Breast epithelium (tissue), 4 donors: ENCODE data around the gene NAXE. TPM values are rescaled to one million over a fixed set of nuclear protein-coding genes. Genes with fewer than 3 reads are reported as not detected.
"Not testable (repeated sequence)": the region's sequence is repeated elsewhere in the genome, so short reads cannot be mapped to it uniquely, and the experiment has no call there.

Experiments
- DNase-seq, 2 donors: peaks; one replicate each; pipeline ENCODE4 v3.0.0-alpha.2; 2019; ENCODE audit warnings: low spot score in 2 of 2
- H3K27ac ChIP-seq, 2 donors: fragments of 200-600 bp; sonication (generic) in 1 of 2; one replicate each; pipeline ENCODE4 v1.5.1; 2016 to 2019; ENCODE audit warnings: mild to moderate bottlenecking in 1 of 2
- H3K27me3 ChIP-seq, 2 donors: fragments of 200-600 bp; sonication (generic) in 1 of 2; one replicate each; pipeline versions ENCODE4 v1.5.1 to v1.6.0; 2017 to 2019; ENCODE audit warnings: control low read depth in 1 of 2, mild to moderate bottlenecking in 1 of 2
- H3K36me3 ChIP-seq: fragments of 200-600 bp; one replicate; pipeline ENCODE4 v1.5.1; 2019
- H3K4me1 ChIP-seq, 2 donors: fragments of 200-600 bp; sonication (generic); one replicate each; pipeline ENCODE4 v1.5.1; 2016 to 2019; ENCODE audit warnings: control low read depth in 1 of 2
- H3K4me3 ChIP-seq, 3 donors: fragments of 200-600 bp; sonication (generic); 1 replicate in 2 of 3; 2 replicates in 1 of 3; pipeline ENCODE4 v1.5.1; 2016 to 2019; ENCODE audit warnings: mild to moderate bottlenecking in 3 of 3, moderate library complexity in 2 of 3
- H3K9me3 ChIP-seq, 2 donors: fragments of 200-600 bp; sonication (generic) in 1 of 2; one replicate each; pipeline ENCODE4 v1.5.1; 2016 to 2019; ENCODE audit warnings: control low read depth in 1 of 2
- POLR2A ChIP-seq: fragments of 450-650 bp; IDR thresholded peaks from one replicate; pipeline ENCODE4 v1.6.1; 2016; ENCODE audit warnings: antibody characterized with exemption, mild to moderate bottlenecking, moderate library complexity
- POLR2AphosphoS5 ChIP-seq, 3 donors: sonication (generic); formaldehyde crosslinking; IDR thresholded peaks; one replicate each; pipeline ENCODE4 v1.6.1; 2017; ENCODE audit warnings: antibody characterized with exemption in 3 of 3
- intact Hi-C: fragments of 100-400 bp; cut with DNase I; formaldehyde crosslinking; loops from one replicate; pipeline ENCODE4 v1.15.1; 2023; ENCODE audit warnings: low total_unique reads
- total RNA-seq, 3 donors: library from RNA; depleted of rRNA; stranded (reverse); fragments of >200 nt; gene quantifications; one replicate each; pipeline ENCODE4 v1.1.0, GENCODE V29; 2016
- TF ChIP-seq, protein P1 (sequence below), 3 donors: fragments of 450-650 bp; IDR thresholded peaks; one replicate each; pipeline ENCODE4 v1.5.1; 2016 to 2017; ENCODE audit warnings: antibody characterized with exemption in 3 of 3, mild to moderate bottlenecking in 3 of 3, moderate library complexity in 3 of 3

The NAXE gene
- total RNA-seq, 3 donors from 2014 or later: 70.4 to 90.5 (median 75.5) TPM

DNA sequence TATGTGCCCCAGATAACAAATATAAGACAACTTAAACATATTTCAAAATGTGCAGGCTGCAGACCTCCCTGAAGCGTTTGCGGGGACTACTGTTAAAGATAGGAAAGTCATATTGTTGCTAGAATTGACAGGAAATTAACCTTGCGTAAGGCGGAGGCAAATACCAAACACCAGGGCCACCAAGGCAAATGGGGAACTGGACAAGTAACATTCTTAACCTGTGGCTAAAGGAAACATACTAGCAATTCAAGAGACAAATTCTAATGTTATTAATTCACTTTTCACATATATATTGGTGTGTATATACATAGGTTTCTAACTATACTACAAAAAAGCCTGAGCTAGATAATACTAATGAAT is 34.5 kb downstream of the NAXE start:
- H3K4me3 ChIP-seq: peak overlapping the region in 1 of 3 donors; percentile 71
- no peak for TF ChIP-seq POLR2A
- TF ChIP-seq, protein P1, sequence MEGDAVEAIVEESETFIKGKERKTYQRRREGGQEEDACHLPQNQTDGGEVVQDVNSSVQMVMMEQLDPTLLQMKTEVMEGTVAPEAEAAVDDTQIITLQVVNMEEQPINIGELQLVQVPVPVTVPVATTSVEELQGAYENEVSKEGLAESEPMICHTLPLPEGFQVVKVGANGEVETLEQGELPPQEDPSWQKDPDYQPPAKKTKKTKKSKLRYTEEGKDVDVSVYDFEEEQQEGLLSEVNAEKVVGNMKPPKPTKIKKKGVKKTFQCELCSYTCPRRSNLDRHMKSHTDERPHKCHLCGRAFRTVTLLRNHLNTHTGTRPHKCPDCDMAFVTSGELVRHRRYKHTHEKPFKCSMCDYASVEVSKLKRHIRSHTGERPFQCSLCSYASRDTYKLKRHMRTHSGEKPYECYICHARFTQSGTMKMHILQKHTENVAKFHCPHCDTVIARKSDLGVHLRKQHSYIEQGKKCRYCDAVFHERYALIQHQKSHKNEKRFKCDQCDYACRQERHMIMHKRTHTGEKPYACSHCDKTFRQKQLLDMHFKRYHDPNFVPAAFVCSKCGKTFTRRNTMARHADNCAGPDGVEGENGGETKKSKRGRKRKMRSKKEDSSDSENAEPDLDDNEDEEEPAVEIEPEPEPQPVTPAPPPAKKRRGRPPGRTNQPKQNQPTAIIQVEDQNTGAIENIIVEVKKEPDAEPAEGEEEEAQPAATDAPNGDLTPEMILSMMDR (IDR thresholded peaks at IDR 0.05): peak in 2 of 3 donors; percentile 3 to 22
- H3K9me3 ChIP-seq: no peaks in the 10 kb centered on the region
- intact Hi-C loops: no loop called here
- peaks cover 11 to 16% of the 10 kb centered on the region in 2 donors for H3K4me1 ChIP-seq
- H3K27me3 ChIP-seq: peaks cover 15 to 39% of the 10 kb centered on the region in 2 donors
- no peak for DNase-seq
- H3K36me3 ChIP-seq: no peaks in the 10 kb centered on the region
- no peak overlapping the region for H3K27ac ChIP-seq

- no peak for DNase-seq
- H3K27ac ChIP-seq: no peak overlapping the region
- H3K4me1 ChIP-seq: peaks cover 11 to 16% of the 10 kb centered on the region in 2 donors
- peaks cover 15 to 39% of the 10 kb centered on the region in 2 donors for H3K27me3 ChIP-seq
- H3K36me3 ChIP-seq: no peaks in the 10 kb centered on the region
- H3K4me3 ChIP-seq: no peak overlapping the region
- TF ChIP-seq POLR2AphosphoS5 (IDR thresholded peaks at IDR 0.05) (no peak), POLR2A (no peak)
- TF ChIP-seq, protein P1 (IDR thresholded peaks at IDR 0.05): peak; percentile 46 to 58 (median 57)
- H3K9me3 ChIP-seq: no peaks in the 10 kb centered on the region
- intact Hi-C loops: no loop called here
Observed at GRCh38 chr1:156627313-156627880, 35.8 kb downstream of the NAXE start.

DNA sequence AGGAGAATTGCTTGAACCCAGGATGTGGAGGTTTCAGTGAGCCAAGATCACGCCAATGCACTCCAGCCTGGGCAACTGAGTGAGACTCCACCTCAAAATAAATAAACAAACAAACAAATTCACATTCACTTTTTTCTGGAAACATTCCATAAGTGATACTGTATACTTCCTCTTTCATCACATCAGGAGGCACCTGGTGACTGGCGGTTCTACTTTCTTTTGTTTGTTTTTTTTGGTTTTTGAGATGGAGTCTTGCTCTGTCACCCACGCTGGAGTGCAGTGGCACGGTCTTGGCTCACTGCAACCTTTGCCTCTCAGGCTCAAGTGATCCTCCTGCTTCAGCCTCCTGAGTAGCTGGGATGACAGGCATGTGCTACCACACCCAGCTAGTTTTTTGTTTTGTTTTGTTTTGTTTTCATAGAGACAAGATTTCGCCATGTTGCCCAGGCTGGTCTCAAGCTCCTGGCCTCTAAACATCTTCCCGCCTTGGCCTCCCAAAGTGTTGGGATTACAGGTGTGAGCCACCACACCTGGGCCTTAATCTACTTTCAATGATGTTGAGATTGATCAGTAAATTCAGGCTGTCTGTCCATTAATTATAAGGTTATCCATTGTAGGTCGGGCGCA is 38.4 kb downstream of the NAXE start:
- TF ChIP-seq POLR2A (no peak), POLR2AphosphoS5 (IDR thresholded peaks at IDR 0.05) (no peak)
- TF ChIP-seq, protein P1 (IDR thresholded peaks at IDR 0.05): no peak
- Histone ChIP-seq H3K9me3 (no peaks in the 10 kb centered on the region), H3K4me1 (peaks cover 5 to 8% of the 10 kb centered on the region in 2 donors), H3K36me3 (no peaks in the 10 kb centered on the region), H3K4me3 (no peak overlapping the region), H3K27me3 (peaks cover 10 to 25% of the 10 kb centered on the region in 2 donors), H3K27ac (no peak overlapping the region)
- DNase-seq: no peak
- intact Hi-C loops: no loop called here

DNA sequence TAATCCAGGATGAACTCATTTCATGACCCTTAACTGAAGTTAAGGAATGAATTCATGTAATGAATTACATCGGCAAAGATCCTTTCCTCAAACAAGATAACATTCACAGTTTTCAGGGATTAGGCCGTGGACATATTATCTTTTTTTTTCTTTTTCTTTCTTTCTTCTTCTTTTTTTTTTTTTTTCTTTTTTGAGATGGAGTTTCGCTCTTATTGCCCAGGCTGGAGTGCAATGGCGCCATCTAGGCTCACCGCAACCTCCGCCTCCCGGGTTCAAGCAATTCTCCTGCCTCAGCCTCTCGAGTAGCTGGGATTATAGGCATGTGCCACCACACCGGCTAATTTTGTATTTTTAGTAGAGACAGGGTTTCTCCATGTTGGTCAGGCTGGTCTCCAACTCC is 39.6 kb downstream of the NAXE start:
- peaks cover 3 to 13% of the 10 kb centered on the region in 2 donors for H3K27me3 ChIP-seq
- H3K36me3 ChIP-seq: not testable (repeated sequence)

GRCh38 chr1:156632355-156632754 is 40.8 kb downstream of the NAXE start:
- TF ChIP-seq, protein P1 (IDR thresholded peaks at IDR 0.05): no peak
- no peak for TF ChIP-seq POLR2AphosphoS5 (IDR thresholded peaks at IDR 0.05)
- TF ChIP-seq POLR2A: no peak
- Histone ChIP-seq H3K27me3 (peaks cover 0 to 3% of the 10 kb centered on the region in 2 donors), H3K27ac (no peak overlapping the region), H3K36me3 (no peaks in the 10 kb centered on the region), H3K4me3 (no peak overlapping the region), H3K4me1 (no peaks in the 10 kb centered on the region), H3K9me3 (no peaks in the 10 kb centered on the region)
- intact Hi-C loops: no loop called here
- DNase-seq: no peak

More for the DNA sequence above, 39.6 kb downstream of the NAXE start:
- H3K4me3 ChIP-seq, intact Hi-C loops, H3K9me3 ChIP-seq, DNase-seq, H3K4me1 ChIP-seq, H3K27ac ChIP-seq: not testable (repeated sequence)
